K562 treated with DMSO at 1 percent for 4 hours (cell line): ENCODE results near the gene EME1. TPM values are rescaled to one million over a fixed set of nuclear protein-coding genes. Genes with fewer than 3 reads are reported as not detected.

ENCODE experiments used
- total RNA-seq: library from RNA; unstranded; fragments of 300-600 nt; gene quantifications from 2 replicates; pipeline ENCODE4 v1.2.3, GENCODE V29; 2022; ENCODE audit not compliant: insufficient read depth

Gene EME1, protein sequence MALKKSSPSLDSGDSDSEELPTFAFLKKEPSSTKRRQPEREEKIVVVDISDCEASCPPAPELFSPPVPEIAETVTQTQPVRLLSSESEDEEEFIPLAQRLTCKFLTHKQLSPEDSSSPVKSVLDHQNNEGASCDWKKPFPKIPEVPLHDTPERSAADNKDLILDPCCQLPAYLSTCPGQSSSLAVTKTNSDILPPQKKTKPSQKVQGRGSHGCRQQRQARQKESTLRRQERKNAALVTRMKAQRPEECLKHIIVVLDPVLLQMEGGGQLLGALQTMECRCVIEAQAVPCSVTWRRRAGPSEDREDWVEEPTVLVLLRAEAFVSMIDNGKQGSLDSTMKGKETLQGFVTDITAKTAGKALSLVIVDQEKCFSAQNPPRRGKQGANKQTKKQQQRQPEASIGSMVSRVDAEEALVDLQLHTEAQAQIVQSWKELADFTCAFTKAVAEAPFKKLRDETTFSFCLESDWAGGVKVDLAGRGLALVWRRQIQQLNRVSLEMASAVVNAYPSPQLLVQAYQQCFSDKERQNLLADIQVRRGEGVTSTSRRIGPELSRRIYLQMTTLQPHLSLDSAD
- 12.6 and 13.4 TPM in 2 replicates for total RNA-seq

DNA sequence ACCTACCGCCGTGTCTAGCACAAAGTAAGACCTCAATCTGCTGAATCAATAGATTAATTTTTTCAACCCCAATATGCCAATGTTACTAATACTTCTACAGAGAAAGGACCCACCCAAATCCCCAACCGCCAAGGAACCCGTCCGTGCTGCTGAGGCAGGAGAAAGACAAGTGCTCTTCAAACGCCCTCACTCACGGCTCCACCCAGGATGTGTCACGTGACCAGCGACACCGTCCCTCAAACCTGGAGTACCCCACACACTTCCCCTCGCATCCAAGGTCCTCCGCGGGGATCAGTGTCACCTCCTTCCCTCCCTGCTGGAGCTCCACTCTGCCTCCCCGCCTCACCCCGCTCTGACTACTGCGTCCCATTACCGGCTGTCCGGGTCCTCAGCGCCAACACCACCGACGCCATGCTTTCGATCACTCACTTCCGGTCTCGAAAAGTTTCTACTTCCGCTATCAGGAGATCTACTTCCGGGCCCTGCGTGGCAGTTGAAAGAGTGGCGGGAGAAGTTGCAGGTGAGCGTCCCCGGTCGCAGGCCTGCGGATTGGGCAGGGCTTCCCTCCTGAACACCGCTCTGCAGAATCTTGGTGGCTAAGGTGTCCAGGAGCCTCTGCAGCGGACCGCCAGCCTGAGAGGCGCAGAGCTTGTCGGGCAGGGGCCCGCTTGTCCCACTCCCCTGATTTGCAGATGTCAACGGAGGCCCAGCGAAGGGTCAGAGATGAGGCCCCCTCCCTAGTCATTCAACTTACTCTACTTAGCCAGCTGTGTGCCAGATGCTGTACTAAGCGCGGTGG lies at the start of gene EME1, which contains the start of gene MRPL27:
Gene EME1 (plus strand): TSS at position 472 of the 799 bp plus-strand sequence. CDS start 1,980 bp downstream, outside the sequence.
Gene MRPL27 (minus strand): TSS at position 427 of the 799 bp plus-strand sequence. CDS start 14 bp downstream, at position 413.

DNA sequence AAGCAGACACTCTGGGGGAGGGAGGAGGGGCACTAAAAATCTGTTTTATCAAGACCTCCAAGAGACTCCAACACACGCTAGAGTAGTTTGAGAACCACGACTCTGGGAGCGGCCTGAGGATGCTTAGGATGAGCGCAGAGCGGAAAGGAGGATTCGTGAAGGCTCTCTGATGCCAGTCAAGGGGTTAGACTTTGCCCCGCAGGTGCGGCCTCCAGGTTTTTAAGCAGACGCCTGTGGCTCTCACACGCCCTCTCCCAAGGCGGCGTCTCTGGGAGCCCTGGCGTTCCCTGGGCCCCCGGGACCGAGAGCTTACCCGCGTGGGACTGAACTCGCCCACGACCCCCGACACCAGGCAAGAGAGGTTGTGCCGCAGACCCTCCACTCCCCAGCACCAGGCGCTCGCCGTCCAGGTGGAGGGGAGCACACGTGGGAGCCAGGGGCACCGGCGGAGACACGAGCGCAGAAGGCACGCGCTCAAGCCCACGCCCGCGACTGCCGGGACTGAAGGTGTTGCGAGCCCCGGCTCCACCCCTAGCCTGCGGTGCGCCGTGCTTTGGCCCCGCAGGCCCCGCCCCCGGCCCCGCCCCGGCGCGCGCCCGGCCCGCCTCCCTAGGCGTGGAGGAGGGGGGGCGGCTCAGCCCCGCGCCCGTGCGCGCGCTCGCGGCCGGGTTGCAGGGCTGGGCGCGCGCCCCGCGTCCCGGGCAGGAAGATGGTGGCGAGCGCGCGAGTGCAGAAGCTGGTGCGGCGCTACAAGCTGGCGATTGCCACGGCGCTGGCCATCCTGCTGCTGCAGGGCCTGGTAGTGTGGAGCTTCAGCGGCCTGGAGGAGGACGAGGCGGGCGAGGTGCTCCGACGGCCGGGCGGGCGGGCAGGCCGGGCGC lies 27.4 kb upstream of the EME1 start, which contains the start of gene XYLT2:
Gene XYLT2 (plus strand): TSS at position 695 of the 881 bp plus-strand sequence. CDS start 15 bp downstream, at position 710.

DNA sequence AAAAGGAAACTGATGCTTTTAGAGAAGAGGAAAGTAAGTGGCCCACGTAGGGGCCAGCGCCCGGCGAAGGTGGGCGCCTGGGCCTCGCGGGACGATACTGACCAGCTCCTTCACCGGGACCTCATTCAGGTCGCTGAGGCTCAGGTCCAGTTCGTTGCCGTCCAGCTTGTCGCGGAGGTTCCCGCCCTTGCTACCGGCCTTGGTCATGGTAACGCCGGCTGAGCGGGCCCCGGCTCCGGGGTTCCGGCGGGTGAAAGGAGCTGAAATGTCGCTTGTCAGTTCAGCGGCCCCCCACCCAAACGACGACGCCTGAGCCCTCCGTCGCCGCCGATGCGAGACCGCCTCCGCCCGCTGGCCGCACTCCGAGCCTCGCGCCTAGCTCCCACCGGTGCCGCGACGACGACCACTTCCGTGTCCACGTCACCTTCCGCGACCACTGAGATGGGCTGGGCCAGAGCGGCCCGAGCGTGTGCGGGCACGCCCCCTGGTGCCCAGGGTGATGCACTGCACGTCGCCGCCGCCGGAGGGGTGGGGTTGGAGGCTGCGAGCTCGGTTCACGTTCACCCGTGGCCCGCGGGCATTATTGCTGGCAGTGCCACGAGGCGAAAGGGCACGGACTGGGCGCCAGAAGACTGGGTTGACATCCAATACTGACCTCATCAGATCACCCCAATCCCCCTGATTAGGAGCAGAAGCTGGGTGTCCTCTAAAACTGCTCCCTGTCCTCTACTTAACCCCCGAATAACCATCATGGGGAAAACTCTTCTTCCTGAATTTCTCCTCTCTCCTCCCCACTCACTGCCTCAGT lies 24.3 kb downstream of the EME1 start, which contains the start of gene LRRC59:
Gene LRRC59 (minus strand): TSS at position 413 of the 808 bp plus-strand sequence. CDS start 206 bp downstream, at position 207.

DNA sequence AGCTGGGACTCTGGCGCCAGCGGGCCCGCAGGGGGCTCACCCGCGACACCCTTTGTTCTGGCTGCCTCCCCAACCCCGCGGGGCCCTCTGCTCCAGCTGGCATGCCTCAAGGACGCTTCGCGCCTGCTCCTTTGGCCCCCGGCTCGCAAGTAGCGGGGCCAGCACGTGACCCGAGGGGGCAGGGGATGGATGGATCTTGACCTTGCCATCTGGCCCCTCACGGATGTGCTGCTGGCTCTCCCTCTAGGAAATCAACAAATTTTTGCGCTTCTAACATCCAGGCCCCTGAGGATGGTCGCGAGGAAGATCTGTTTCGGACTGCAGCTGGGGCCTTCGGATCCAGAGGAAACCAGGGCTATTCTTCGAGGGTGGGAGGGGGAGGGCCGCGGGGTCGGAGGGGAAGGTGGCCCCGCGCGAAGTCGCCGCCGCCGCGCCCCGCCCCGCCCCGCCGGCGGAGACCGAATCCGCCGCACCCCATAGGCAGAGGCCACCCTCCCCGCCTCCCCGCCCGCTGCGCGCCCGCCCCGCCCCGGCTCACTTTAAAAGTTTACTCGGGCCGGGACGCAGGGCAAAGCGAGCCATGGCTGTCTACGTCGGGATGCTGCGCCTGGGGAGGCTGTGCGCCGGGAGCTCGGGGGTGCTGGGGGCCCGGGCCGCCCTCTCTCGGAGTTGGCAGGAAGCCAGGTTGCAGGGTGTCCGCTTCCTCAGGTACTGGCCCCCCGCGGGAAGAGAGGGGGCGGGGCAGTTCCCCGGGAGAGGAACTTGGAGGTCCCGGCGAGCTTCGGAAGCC lies 52.8 kb downstream of the EME1 start, which contains the start of gene ACSF2:
Gene ACSF2 (plus strand): TSS at position 537 of the 790 bp plus-strand sequence. CDS start 44 bp downstream, at position 581.

Other genes starting within 250 kb of the EME1 start
- 0.29 TPM in 1 of 2 replicates, not detected in the other for gene SAMD14, start 243.1 kb upstream of the EME1 start, total RNA-seq
- 21.4 and 26.4 TPM in 2 replicates for gene PPP1R9B, start 222.6 kb upstream of the EME1 start, total RNA-seq
- gene SGCA, start 207.2 kb upstream of the EME1 start, total RNA-seq: not detected in 2 replicates
- gene COL1A1, start 171.6 kb upstream of the EME1 start, total RNA-seq: 0.63 and 0.67 TPM in 2 replicates
- gene TMEM92, start 98.8 kb upstream of the EME1 start, total RNA-seq: 1.3 TPM in 1 of 2 replicates, not detected in the other
- 7.5 and 7.7 TPM in 2 replicates for gene XYLT2, start 27.1 kb upstream of the EME1 start, total RNA-seq
- gene MRPL27, start within 50 bp of the EME1 start, total RNA-seq: 55.0 and 62.6 TPM in 2 replicates
- 188 TPM in 2 replicates for gene LRRC59, start 24.3 kb downstream of the EME1 start, total RNA-seq
- 20.7 and 28.9 TPM in 2 replicates for gene ACSF2, start 53.0 kb downstream of the EME1 start, total RNA-seq
- gene CHAD, start 95.7 kb downstream of the EME1 start, total RNA-seq: 0.38 TPM in 1 of 2 replicates, not detected in the other
- gene RSAD1, start 105.6 kb downstream of the EME1 start, total RNA-seq: 18.4 and 21.4 TPM in 2 replicates
- gene MYCBPAP, start 135.2 kb downstream of the EME1 start, total RNA-seq: not detected in 2 replicates
- not detected in 2 replicates for gene EPN3, start 159.5 kb downstream of the EME1 start, total RNA-seq
- 2.9 and 4.8 TPM in 2 replicates for gene SPATA20, start 173.9 kb downstream of the EME1 start, total RNA-seq
- gene CACNA1G, start 187.5 kb downstream of the EME1 start, total RNA-seq: not detected in 2 replicates